Gastroesophageal sphincter (tissue), 3 donors: Measurements from ENCODE around the gene PUS3.

ENCODE experiments used
- POLR2AphosphoS5 ChIP-seq: sonication (generic); formaldehyde crosslinking; IDR thresholded peaks from one replicate; pipeline ENCODE4 v1.6.1; 2017; ENCODE audit warnings: antibody characterized with exemption
- TF ChIP-seq, protein P1 (sequence below), 4 experiments: fragments of 200-600 bp in 2 of 4; fragments of 450-650 bp in 2 of 4; sonication (generic) in 1 of 4; IDR thresholded peaks; one replicate each; pipeline ENCODE4 v1.5.1; 2017 to 2019; ENCODE audit warnings: antibody characterized with exemption in 4 of 4, mild to moderate bottlenecking in 2 of 4, moderate library complexity in 2 of 4

GRCh38 chr11:125918140-125918840 is 15.3 kb upstream of the PUS3 start:
- TF ChIP-seq POLR2AphosphoS5 = no peak
- TF ChIP-seq, protein P1, sequence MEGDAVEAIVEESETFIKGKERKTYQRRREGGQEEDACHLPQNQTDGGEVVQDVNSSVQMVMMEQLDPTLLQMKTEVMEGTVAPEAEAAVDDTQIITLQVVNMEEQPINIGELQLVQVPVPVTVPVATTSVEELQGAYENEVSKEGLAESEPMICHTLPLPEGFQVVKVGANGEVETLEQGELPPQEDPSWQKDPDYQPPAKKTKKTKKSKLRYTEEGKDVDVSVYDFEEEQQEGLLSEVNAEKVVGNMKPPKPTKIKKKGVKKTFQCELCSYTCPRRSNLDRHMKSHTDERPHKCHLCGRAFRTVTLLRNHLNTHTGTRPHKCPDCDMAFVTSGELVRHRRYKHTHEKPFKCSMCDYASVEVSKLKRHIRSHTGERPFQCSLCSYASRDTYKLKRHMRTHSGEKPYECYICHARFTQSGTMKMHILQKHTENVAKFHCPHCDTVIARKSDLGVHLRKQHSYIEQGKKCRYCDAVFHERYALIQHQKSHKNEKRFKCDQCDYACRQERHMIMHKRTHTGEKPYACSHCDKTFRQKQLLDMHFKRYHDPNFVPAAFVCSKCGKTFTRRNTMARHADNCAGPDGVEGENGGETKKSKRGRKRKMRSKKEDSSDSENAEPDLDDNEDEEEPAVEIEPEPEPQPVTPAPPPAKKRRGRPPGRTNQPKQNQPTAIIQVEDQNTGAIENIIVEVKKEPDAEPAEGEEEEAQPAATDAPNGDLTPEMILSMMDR (IDR thresholded peaks at IDR 0.05) = no peak
